Activated CD8-positive, alpha-beta memory T cell treated with anti-CD3 and anti-CD28 coated beads for 36 hours (primary cell): Measurements from ENCODE around the gene ALOX12B. TPM values are rescaled to one million over a fixed set of nuclear protein-coding genes. Genes with fewer than 3 reads are reported as not detected.
"Not testable (repeated sequence)": the region's sequence is repeated elsewhere in the genome, so short reads cannot be mapped to it uniquely, and the experiment has no call there.

Experiments used
- CTCF ChIA-PET: fragments of 350-600 bp; sonication (Branson Sonifier 250); formaldehyde crosslinking; loops from one replicate; lab custom pipeline; 2021; ENCODE audit warnings: antibody characterized with exemption; lab: Charles Lee
- POLR2A ChIA-PET: fragments of 350-600 bp; sonication (Branson Sonifier 250); formaldehyde crosslinking; loops from one replicate; lab custom pipeline; 2021; ENCODE audit warnings: antibody characterized with exemption; lab: Charles Lee
- total RNA-seq, 2 experiments: library from RNA; stranded (reverse); gene quantifications; one replicate each; pipeline ENCODE4 v1.2.3, GENCODE V29; 2021

Gene ALOX12B
- total RNA-seq, 2 experiments from 2014 or later = 1.7 TPM

DNA sequence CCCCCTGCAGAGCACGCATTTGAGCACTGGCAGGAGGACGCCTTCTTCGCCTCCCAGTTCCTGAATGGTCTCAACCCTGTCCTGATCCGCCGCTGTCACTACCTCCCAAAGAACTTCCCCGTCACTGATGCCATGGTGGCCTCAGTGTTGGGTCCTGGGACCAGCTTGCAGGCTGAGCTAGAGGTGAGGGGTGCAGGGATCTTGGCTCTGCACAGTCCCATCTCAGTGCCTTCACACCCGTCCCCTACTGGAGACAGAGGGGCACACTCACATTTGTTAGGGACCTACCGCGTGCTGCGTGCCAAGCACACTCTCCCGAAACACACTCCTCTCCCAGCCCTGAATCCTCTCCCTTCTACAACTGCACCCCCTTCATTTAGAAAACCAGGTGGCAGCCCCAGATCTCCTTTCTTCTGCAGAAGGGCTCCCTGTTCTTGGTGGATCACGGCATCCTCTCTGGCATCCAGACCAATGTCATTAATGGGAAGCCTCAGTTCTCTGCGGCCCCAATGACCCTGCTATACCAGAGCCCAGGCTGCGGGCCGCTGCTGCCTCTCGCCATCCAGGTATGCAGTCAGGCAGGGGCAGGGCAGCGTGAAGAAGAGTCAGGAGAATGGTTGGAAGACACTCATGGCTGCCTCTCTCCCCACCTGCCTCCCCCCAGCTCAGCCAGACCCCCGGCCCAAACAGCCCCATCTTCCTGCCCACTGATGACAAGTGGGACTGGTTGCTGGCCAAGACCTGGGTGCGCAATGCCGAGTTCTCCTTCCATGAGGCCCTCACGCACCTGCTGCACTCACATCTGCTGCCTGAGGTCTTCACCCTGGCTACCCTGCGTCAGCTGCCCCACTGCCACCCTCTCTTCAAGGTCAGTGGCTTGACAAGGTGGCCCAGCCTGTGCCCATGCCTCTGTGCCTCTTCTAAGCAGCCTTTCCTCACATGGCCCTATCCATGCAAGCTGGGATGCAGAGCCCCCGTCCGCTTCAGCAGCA lies 42.4 kb downstream of the ALOX12B start:
- ChIA-PET POLR2A (no interaction called here), CTCF (interaction anchor here (0.8 to 1.3 kb wide), 3 partner anchors 12 to 301 kb away, joined by 3 to 5 read pairs (median 4); no protein-coding TSS in a partner anchor)

DNA sequence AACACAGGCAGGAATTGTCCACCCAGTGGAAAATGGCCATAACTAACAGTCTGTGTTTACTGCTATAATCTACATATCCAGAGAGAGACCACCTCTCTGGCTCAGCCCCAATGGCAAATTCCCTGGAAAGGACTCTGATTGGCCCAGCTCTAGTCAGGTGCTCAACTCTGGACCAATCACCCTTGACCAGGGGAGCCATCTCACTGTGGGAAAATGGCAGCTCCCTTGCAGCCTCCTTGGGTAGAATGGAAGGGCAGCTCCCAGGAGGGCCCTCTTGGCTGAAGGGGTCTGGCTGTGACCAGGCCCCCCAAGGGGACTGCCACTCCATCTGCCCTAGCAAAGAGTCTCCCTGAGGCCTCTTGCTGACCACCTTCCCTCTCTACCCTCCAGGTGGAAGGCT lies 45.5 kb downstream of the ALOX12B start:
- ChIA-PET CTCF (interaction anchor here (0.5 to 2.5 kb wide), 19 partner anchors 10 to 567 kb away, joined by 3 to 14 read pairs (median 4); partner anchors contain the start of gene GUCY2D), POLR2A (no interaction called here)

GRCh38 chr17:8041249-8041928 lies 46.1 kb downstream of the ALOX12B start:
- POLR2A ChIA-PET = no interaction called here
- CTCF ChIA-PET = interaction anchor here (0.5 to 2.5 kb wide), 20 partner anchors 9 to 567 kb away, joined by 3 to 14 read pairs (median 4); partner anchors contain the start of gene GUCY2D

GRCh38 chr17:8039611-8040168 lies 47.8 kb downstream of the ALOX12B start:
- ChIA-PET CTCF (interaction anchor here (0.5 to 1.1 kb wide), 5 partner anchors 19 to 218 kb away, joined by 3 to 5 read pairs (median 3); no protein-coding TSS in a partner anchor), POLR2A (no interaction called here)

GRCh38 chr17:8038954-8039610 lies 48.4 kb downstream of the ALOX12B start, which contains the start of gene ALOX15B:
Gene ALOX15B, plus strand, starts transcription at chr17:8039059. Its CDS starts 97 bp downstream, at chr17:8039156.
- CTCF ChIA-PET = interaction anchor here (0.6 kb wide), 1 partner anchor 126 kb away, joined by 3 read pairs; no protein-coding TSS in a partner anchor

DNA sequence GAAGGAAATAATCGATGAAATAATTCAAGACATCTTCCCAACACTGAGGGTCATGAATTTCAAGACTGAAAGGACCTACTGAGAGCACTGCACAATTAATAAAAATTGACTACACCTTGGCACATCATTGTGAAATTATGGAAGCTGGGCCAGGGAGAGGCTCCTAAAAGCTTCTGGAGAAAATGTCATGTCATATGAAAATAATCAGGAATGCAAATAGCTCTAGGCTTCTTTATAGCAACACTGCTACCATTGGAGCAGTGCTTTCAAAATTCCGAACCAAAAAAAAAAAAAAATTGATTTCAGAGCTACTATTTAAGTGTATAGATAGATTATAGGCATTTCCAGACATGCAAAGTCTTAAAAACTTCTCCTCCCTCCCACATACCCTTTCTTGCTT lies 55.1 kb downstream of the ALOX12B start:
- ChIA-PET CTCF (interaction anchor here (1.1 kb wide), 1 partner anchor 9 kb away, joined by 3 read pairs; no protein-coding TSS in a partner anchor), POLR2A (no interaction called here)

More at GRCh38 chr17:8038954-8039610, 48.4 kb downstream of the ALOX12B start, which contains the start of gene ALOX15B:
- POLR2A ChIA-PET = no interaction called here

DNA sequence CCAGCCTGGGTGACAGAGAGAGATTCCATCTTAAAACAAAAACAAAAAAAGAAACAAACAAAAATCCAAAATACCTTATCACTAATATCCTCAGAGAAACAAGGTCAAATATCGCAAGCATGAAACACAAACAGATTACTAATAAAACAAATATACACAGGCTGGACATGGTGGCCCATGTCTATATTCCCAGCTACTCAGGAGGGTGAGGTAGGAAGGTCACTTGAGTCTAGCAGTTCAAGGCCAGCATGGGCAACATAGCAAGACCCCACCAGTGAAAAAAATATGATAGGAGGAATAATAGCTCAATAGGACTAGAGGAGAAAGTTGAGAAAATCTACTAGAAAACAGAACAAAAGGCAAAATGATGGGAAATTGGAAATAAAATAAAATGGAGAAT lies 55.6 kb downstream of the ALOX12B start:
- ChIA-PET POLR2A (no interaction called here), CTCF (interaction anchor here (1.1 kb wide), 1 partner anchor 9 kb away, joined by 3 read pairs; no protein-coding TSS in a partner anchor)

GRCh38 chr17:8031261-8031661 lies 56.3 kb downstream of the ALOX12B start:
- POLR2A ChIA-PET = no interaction called here
- CTCF ChIA-PET = interaction anchor here (0.6 to 1.1 kb wide), 2 partner anchors 10 to 383 kb away, joined by 3 read pairs; no protein-coding TSS in a partner anchor

- ChIA-PET CTCF (interaction anchor here (1.3 kb wide), 1 partner anchor 32 kb away, joined by 4 read pairs; no protein-coding TSS in a partner anchor), POLR2A (no interaction called here)
Measured at GRCh38 chr17:8029121-8029520, 58.4 kb downstream of the ALOX12B start.

- ChIA-PET CTCF (interaction anchor here (0.6 to 1.1 kb wide), 2 partner anchors 110 to 304 kb away, joined by 3 read pairs; no protein-coding TSS in a partner anchor), POLR2A (no interaction called here)
Measured at GRCh38 chr17:8025176-8025911, 62.2 kb downstream of the ALOX12B start.

DNA sequence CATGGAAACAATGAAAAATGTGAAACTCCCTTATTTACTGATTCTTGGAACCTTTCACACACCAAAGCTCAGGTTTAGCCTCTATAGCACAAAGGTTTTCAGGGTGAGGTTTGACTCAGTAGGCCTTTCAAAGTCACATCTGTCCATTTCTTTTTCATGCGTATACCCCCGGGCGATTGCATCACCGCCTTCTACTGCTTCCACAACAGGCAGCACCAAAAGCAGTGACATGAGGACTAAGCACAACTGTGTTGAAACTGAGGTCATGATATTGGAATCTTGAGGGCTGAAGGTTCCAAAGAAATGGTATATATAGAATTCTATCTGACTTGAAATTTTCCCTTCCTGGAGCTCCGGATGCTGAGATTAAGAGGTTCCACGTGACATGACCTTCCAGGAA lies 63.4 kb downstream of the ALOX12B start:
- POLR2A ChIA-PET, CTCF ChIA-PET: not testable (repeated sequence)

Other genes starting within 250 kb of the ALOX12B start
- 1 to 10 TPM; 4.6 to 5.9 TPM for gene TMEM88, start 232.7 kb downstream of the ALOX12B start, total RNA-seq
- gene NAA38, start 230.2 kb downstream of the ALOX12B start, total RNA-seq = 10 to 100 TPM; 62.9 to 65.3 TPM
- gene CYB5D1, start 229.7 kb downstream of the ALOX12B start, total RNA-seq = 10 to 100 TPM; 15.9 to 16.6 TPM
- 100 to 1,000 TPM; 112 to 113 TPM for gene CHD3, start 198.9 kb downstream of the ALOX12B start, total RNA-seq
- gene RNF227, start 171.4 kb downstream of the ALOX12B start, total RNA-seq = 1 to 10 TPM; 4.4 to 4.5 TPM
- gene KCNAB3, start 157.9 kb downstream of the ALOX12B start, total RNA-seq = 1 to 10 TPM; 5.9 to 6.7 TPM
- 100 to 1,000 TPM; 144 to 156 TPM for gene TRAPPC1, start 155.8 kb downstream of the ALOX12B start, total RNA-seq
- 10 to 100 TPM; 40.1 to 44.4 TPM for gene CNTROB, start 155.5 kb downstream of the ALOX12B start, total RNA-seq
- not detected for gene GUCY2D, start 85.1 kb downstream of the ALOX12B start, total RNA-seq
- not detected for gene ALOX15B, start 48.7 kb downstream of the ALOX12B start, total RNA-seq
- under 1 TPM in 1 of 2 experiments, not detected in 1; 0.19 TPM for gene ALOXE3, start 30.8 kb upstream of the ALOX12B start, total RNA-seq
- gene HES7, start 36.4 kb upstream of the ALOX12B start, total RNA-seq = 1 to 10 TPM; 2.9 to 3.1 TPM
- gene PER1, start 64.7 kb upstream of the ALOX12B start, total RNA-seq = 10 to 100 TPM; 43.1 to 45.4 TPM
- 10 to 100 TPM; 26.3 to 26.6 TPM for gene VAMP2, start 75.2 kb upstream of the ALOX12B start, total RNA-seq
- gene TMEM107, start 88.7 kb upstream of the ALOX12B start, total RNA-seq = 10 to 100 TPM; 20.2 to 21.0 TPM
- 1 to 10 TPM; 6.6 to 7.0 TPM for gene BORCS6, start 102.5 kb upstream of the ALOX12B start, total RNA-seq
- gene AURKB, start 122.9 kb upstream of the ALOX12B start, total RNA-seq = 100 to 1,000 TPM; 112 to 117 TPM
- gene CTC1, start 160.3 kb upstream of the ALOX12B start, total RNA-seq = 10 to 100 TPM; 58.7 to 60.7 TPM
- 100 to 1,000 TPM; 191 to 203 TPM for gene PFAS, start 161.6 kb upstream of the ALOX12B start, total RNA-seq
- 10 to 100 TPM; 65.8 to 66.1 TPM for gene RANGRF, start 201.0 kb upstream of the ALOX12B start, total RNA-seq
- 1 to 10 TPM; 3.6 to 4.1 TPM for gene SLC25A35, start 207.7 kb upstream of the ALOX12B start, total RNA-seq
- not detected for gene ARHGEF15, start 222.5 kb upstream of the ALOX12B start, total RNA-seq